ENCODE data around the gene MICAL2. TPM values are rescaled to one million over a fixed set of nuclear protein-coding genes. Genes with fewer than 3 reads are reported as not detected.

Gene MICAL2
- total RNA-seq, 2 experiments from 2014 or later = not detected

- Histone ChIP-seq H3K79me2 (ENCODE audit: insufficient read depth, low read depth, low read length) (no peaks in the 10 kb centered on the region), H3K4me3 (ENCODE audit: low read depth, low read length, poor library complexity, severe bottlenecking) (no peak overlapping the region), H4K20me1 (ENCODE audit: insufficient read depth, low read length) (no peaks in the 10 kb centered on the region), H3K4me2 (ENCODE audit: low read length) (no peak overlapping the region), H3K36me3 (ENCODE audit: insufficient read depth, low read length) (no peaks in the 10 kb centered on the region), H3K9me3 (ENCODE audit: low read length) (no peaks in the 10 kb centered on the region), H3K27ac (ENCODE audit: low read depth, low read length, poor library complexity, severe bottlenecking) (no peak overlapping the region), H3K4me1 (ENCODE audit: insufficient read depth, low read length, poor library complexity, severe bottlenecking) (no peaks in the 10 kb centered on the region), H3K9me2 (ENCODE audit: insufficient read depth, low read length) (no peaks in the 10 kb centered on the region), H2AFZ (ENCODE audit: low read length) (no peak overlapping the region)
- ChIA-PET POLR2A (no interaction called here), CTCF (ENCODE audit: unreplicated experiment) (no interaction called here)
- no peak for DNase-seq (ENCODE audit: low spot score)
- no peak for TF ChIP-seq EZH2phosphoT487 (IDR thresholded peaks at IDR 0.05; ENCODE audit: borderline replicate concordance, low read depth, low read length)
- intact Hi-C loops (cut with micrococcal nuclease; ENCODE audit: unreplicated experiment) = no loop called here
- no TSS peak for BruUV-seq (replicated peaks)
Observed at GRCh38 chr11:12193515-12194336, 83.3 kb downstream of the MICAL2 start.

GRCh38 chr11:12195768-12196167 lies 85.4 kb downstream of the MICAL2 start:
- no peak overlapping the region for H2AFZ ChIP-seq (ENCODE audit: low read length)
- H3K9me3 ChIP-seq (ENCODE audit: low read length) = no peaks in the 10 kb centered on the region
- no peaks in the 10 kb centered on the region for H3K9me2 ChIP-seq (ENCODE audit: insufficient read depth, low read length)
- no peaks in the 10 kb centered on the region for H3K4me1 ChIP-seq (ENCODE audit: insufficient read depth, low read length, poor library complexity, severe bottlenecking)
- intact Hi-C loops (cut with micrococcal nuclease; ENCODE audit: unreplicated experiment) = no loop called here
- no peaks in the 10 kb centered on the region for H3K36me3 ChIP-seq (ENCODE audit: insufficient read depth, low read length)
- BruUV-seq (replicated peaks) = no TSS peak
- H3K4me3 ChIP-seq (ENCODE audit: low read depth, low read length, poor library complexity, severe bottlenecking) = no peak overlapping the region
- no peaks in the 10 kb centered on the region for H4K20me1 ChIP-seq (ENCODE audit: insufficient read depth, low read length)
- ChIA-PET CTCF (ENCODE audit: unreplicated experiment) (no interaction called here), POLR2A (interaction anchor here (0.7 kb wide), 1 partner anchor 60 kb away, joined by 4 read pairs; no protein-coding TSS in a partner anchor)
- no peak for TF ChIP-seq EZH2phosphoT487 (IDR thresholded peaks at IDR 0.05; ENCODE audit: borderline replicate concordance, low read depth, low read length)
- TF ChIP-seq CTCF (conservative IDR thresholded peaks at IDR 0.05; ENCODE audit: low read length) = no peak
- no peak overlapping the region for H3K4me2 ChIP-seq (ENCODE audit: low read length)
- H3K27ac ChIP-seq (ENCODE audit: low read depth, low read length, poor library complexity, severe bottlenecking) = no peak overlapping the region
- DNase-seq (ENCODE audit: low spot score) = no peak
- H3K79me2 ChIP-seq (ENCODE audit: insufficient read depth, low read depth, low read length) = no peaks in the 10 kb centered on the region

GRCh38 chr11:12196308-12196707 lies 85.9 kb downstream of the MICAL2 start:
- H3K9me3 ChIP-seq (ENCODE audit: low read length) = no peaks in the 10 kb centered on the region
- no peak for TF ChIP-seq CTCF (conservative IDR thresholded peaks at IDR 0.05; ENCODE audit: low read length)
- H3K4me3 ChIP-seq (ENCODE audit: low read depth, low read length, poor library complexity, severe bottlenecking) = no peak overlapping the region
- H3K27ac ChIP-seq (ENCODE audit: low read depth, low read length, poor library complexity, severe bottlenecking) = no peak overlapping the region
- H3K79me2 ChIP-seq (ENCODE audit: insufficient read depth, low read depth, low read length) = no peaks in the 10 kb centered on the region
- ChIA-PET POLR2A (no interaction called here), CTCF (ENCODE audit: unreplicated experiment) (no interaction called here)
- no peak overlapping the region for H2AFZ ChIP-seq (ENCODE audit: low read length)
- no TSS peak for BruUV-seq (replicated peaks)
- no peaks in the 10 kb centered on the region for H3K4me1 ChIP-seq (ENCODE audit: insufficient read depth, low read length, poor library complexity, severe bottlenecking)
- no peak for DNase-seq (ENCODE audit: low spot score)
- intact Hi-C loops (cut with micrococcal nuclease; ENCODE audit: unreplicated experiment) = no loop called here
- H3K9me2 ChIP-seq (ENCODE audit: insufficient read depth, low read length) = no peaks in the 10 kb centered on the region
- no peaks in the 10 kb centered on the region for H4K20me1 ChIP-seq (ENCODE audit: insufficient read depth, low read length)
- no peaks in the 10 kb centered on the region for H3K36me3 ChIP-seq (ENCODE audit: insufficient read depth, low read length)
- H3K4me2 ChIP-seq (ENCODE audit: low read length) = no peak overlapping the region

Measured in OCI-LY7 (cell line).